HG02884 (cell line): Measurements from ENCODE around the gene HMX3.

Experiments used
- ATAC-seq: cut with Tn5 transposase; IDR thresholded peaks from one replicate; pipeline ENCODE4 v1.9.1; 2021; ENCODE audit warnings: mild to moderate bottlenecking, moderate library complexity; ENCODE audit not compliant: unreplicated experiment

The HMX3 gene

GRCh38 chr10:123134343-123134914 is 1.3 kb upstream of the HMX3 start:
- ATAC-seq, result no peak

- ATAC-seq, result no peak
Observed at GRCh38 chr10:123134915-123135414, 805 bp upstream of the HMX3 start.

- ATAC-seq, result no peak
Observed at GRCh38 chr10:123136221-123136805, 543 bp downstream of the HMX3 start.

GRCh38 chr10:123136806-123137642 is 1.3 kb downstream of the HMX3 start:
- no peak for ATAC-seq

GRCh38 chr10:123139165-123139520 is 3.4 kb downstream of the HMX3 start:
- no peak for ATAC-seq

- ATAC-seq, result no peak
Observed at GRCh38 chr10:123139521-123140163, 3.9 kb downstream of the HMX3 start.

- no peak for ATAC-seq
Observed at GRCh38 chr10:123140164-123140982, 4.6 kb downstream of the HMX3 start.

GRCh38 chr10:123140983-123141390 is 5.2 kb downstream of the HMX3 start:
- ATAC-seq, result no peak

- ATAC-seq, result no peak
Observed at GRCh38 chr10:123141791-123142700, 6.3 kb downstream of the HMX3 start.

GRCh38 chr10:123142701-123143161 is 7.0 kb downstream of the HMX3 start:
- no peak for ATAC-seq

- ATAC-seq, result no peak
Observed at GRCh38 chr10:123143162-123143824, 7.5 kb downstream of the HMX3 start.

- ATAC-seq, result no peak
Observed at GRCh38 chr10:123143825-123144168, 8.0 kb downstream of the HMX3 start.

- no peak for ATAC-seq
Observed at GRCh38 chr10:123144697-123145541, 9.1 kb downstream of the HMX3 start.

- ATAC-seq, result no peak
Observed at GRCh38 chr10:123145542-123146012, 9.8 kb downstream of the HMX3 start.

- no peak for ATAC-seq
Observed at GRCh38 chr10:123146013-123146893, 10.5 kb downstream of the HMX3 start.

- no peak for ATAC-seq
Observed at GRCh38 chr10:123146894-123147634, 11.3 kb downstream of the HMX3 start.
